ENCODE measurements around the gene EIF4B. TPM values are rescaled to one million over a fixed set of nuclear protein-coding genes. Genes with fewer than 3 reads are reported as not detected.

Gene EIF4B
- 33.8 and 44.0 TPM in 2 replicates for polyA plus RNA-seq

GRCh38 chr12:53005986-53006809 is at the start of gene EIF4B:
EIF4B (plus strand) TSS chr12:53006456; CDS start chr12:53006484, 28 bp downstream.

GRCh38 chr12:53049571-53050318 is 43.5 kb downstream of the EIF4B start, which contains the start of gene TNS2:
TNS2 (plus strand) TSS chr12:53050065; CDS start chr12:53050186, 121 bp downstream.

GRCh38 chr12:53079226-53080117 is 73.2 kb downstream of the EIF4B start, which contains the start of gene SPRYD3:
SPRYD3 (minus strand) TSS chr12:53079390; CDS start chr12:53079333, 57 bp downstream.

Other genes with a start within 250 kb of the EIF4B start
- not detected in 2 replicates for gene KRT76, start 229.1 kb upstream of the EIF4B start, polyA plus RNA-seq
- gene KRT3, start 210.3 kb upstream of the EIF4B start, polyA plus RNA-seq, result not detected in 2 replicates
- gene KRT4, start 192.3 kb upstream of the EIF4B start, polyA plus RNA-seq, result not detected in 2 replicates
- 0.81 TPM in 1 of 2 replicates, not detected in the other for gene KRT79, start 172.1 kb upstream of the EIF4B start, polyA plus RNA-seq
- gene KRT78, start 157.5 kb upstream of the EIF4B start, polyA plus RNA-seq, result not detected in 2 replicates
- not detected in 2 replicates for gene KRT8, start 101.4 kb upstream of the EIF4B start, polyA plus RNA-seq
- gene KRT18, start 57.3 kb upstream of the EIF4B start, polyA plus RNA-seq, result 0.25 TPM in 1 of 2 replicates, not detected in the other
- gene TNS2, start 43.6 kb downstream of the EIF4B start, polyA plus RNA-seq, result 1.1 TPM in 1 of 2 replicates, not detected in the other
- 25.0 and 26.0 TPM in 2 replicates for gene SPRYD3, start 72.9 kb downstream of the EIF4B start, polyA plus RNA-seq
- 17.2 and 27.8 TPM in 2 replicates for gene IGFBP6, start 91.2 kb downstream of the EIF4B start, polyA plus RNA-seq
- gene SOAT2, start 97.0 kb downstream of the EIF4B start, polyA plus RNA-seq, result not detected in 2 replicates
- gene ZNF740, start 174.3 kb downstream of the EIF4B start, polyA plus RNA-seq, result 1.6 and 2.4 TPM in 2 replicates
- gene CSAD, start 174.5 kb downstream of the EIF4B start, polyA plus RNA-seq, result 23.6 and 24.3 TPM in 2 replicates
- not detected in 2 replicates for gene ITGB7, start 200.8 kb downstream of the EIF4B start, polyA plus RNA-seq
- 0.32 and 0.74 TPM in 2 replicates for gene RARG, start 225.8 kb downstream of the EIF4B start, polyA plus RNA-seq

Data from Purkinje cell (primary cell).